ENCODE data around the gene FAM131C. TPM values are rescaled to one million over a fixed set of nuclear protein-coding genes. Genes with fewer than 3 reads are reported as not detected.

The FAM131C gene
- total RNA-seq, 1 experiment from 2014 or later: 0.41 TPM

DNA sequence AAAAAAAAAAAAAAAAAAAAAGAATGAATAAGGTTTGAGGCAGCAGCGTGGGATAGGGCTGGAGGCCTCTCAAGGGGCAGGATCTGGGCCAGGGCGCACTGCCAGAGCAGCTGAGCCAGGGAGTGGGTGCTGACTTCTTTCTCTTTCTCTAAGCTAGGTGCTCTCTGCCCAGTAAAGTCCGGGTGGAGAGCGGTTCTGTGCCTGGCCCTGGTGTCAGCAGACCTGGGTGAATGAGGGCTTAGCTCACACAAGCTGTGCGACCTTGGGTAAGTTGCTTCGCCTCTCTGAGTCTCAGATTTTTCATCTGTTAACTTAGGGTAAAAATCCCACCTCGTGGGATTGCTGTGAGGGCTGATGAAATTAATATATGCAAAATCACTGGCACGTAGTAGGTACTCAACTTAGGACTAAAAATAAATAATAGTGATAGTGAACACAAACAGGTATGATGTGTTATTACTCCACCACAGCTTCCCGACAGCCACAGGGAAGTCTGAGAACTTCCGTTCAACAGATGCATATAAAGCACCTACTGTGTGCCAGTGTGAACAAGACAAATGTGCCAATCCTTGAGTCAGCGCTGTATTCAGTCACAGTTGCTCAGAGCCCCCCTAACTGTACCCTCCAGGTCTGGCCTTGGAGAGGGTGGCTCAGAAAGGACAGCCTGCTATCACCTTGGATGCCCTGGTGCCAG lies 2.0 kb upstream of the FAM131C start:
- ChIA-PET CTCF (interaction anchor here (0.7 kb wide), 1 partner anchor 531 kb away, joined by 4 read pairs; no protein-coding TSS in a partner anchor), POLR2A (interaction anchor here (0.5 kb wide), 1 partner anchor 125 kb away, joined by 3 read pairs; no protein-coding TSS in a partner anchor)
- no peaks in the 10 kb centered on the region for H3K9me3 ChIP-seq
- TF ChIP-seq CTCF (IDR thresholded peaks at IDR 0.05; ENCODE audit: insufficient read depth in 1 of 2, low read depth in 1 of 2, low read length in 1 of 2, severe bottlenecking in 1 of 2, unreplicated experiment in 1 of 2): no peak
- peaks cover 5% of the 10 kb centered on the region; the same call in 1 of the 2 replicates for H3K4me1 ChIP-seq
- no TSS peak for BruUV-seq (replicated peaks)
- H3K4me3 ChIP-seq (ENCODE audit: low read depth, low read length): no peak overlapping the region
- no peaks in the 10 kb centered on the region for H3K27me3 ChIP-seq (replicated peaks; ENCODE audit: control insufficient read depth, insufficient read depth, low read length)
- Mint-ChIP-seq H3K36me3 (ENCODE audit: insufficient read depth, unreplicated experiment) (no peaks in the 10 kb centered on the region), H3K9me3 (ENCODE audit: unreplicated experiment) (no peaks in the 10 kb centered on the region), H3K4me1 (ENCODE audit: low read depth, unreplicated experiment) (no peaks in the 10 kb centered on the region), H3K27ac (ENCODE audit: unreplicated experiment) (no peak overlapping the region), H3K4me3 (ENCODE audit: unreplicated experiment) (no peak overlapping the region), H3K27me3 (ENCODE audit: insufficient read depth, unreplicated experiment) (no peaks in the 10 kb centered on the region)
- no peak for DNase-seq
- H3K36me3 ChIP-seq (ENCODE audit: control insufficient read depth, insufficient read depth, low read length): no peaks in the 10 kb centered on the region
- intact Hi-C loops (cut with micrococcal nuclease; ENCODE audit: unreplicated experiment): loop anchor here (10.0 kb wide), 1 partner anchor 289 kb away; the partner anchor contains the start of gene SZRD1

GRCh38 chr1:16074217-16074616 lies 766 bp upstream of the FAM131C start:
- H3K4me3 ChIP-seq (ENCODE audit: low read depth, low read length): peak overlapping the region; percentile 42; the same call in 1 of the 2 replicates
- no peak for TF ChIP-seq CTCF (IDR thresholded peaks at IDR 0.05; ENCODE audit: insufficient read depth in 1 of 2, low read depth in 1 of 2, low read length in 1 of 2, severe bottlenecking in 1 of 2, unreplicated experiment in 1 of 2)
- no peaks in the 10 kb centered on the region for H3K36me3 ChIP-seq (ENCODE audit: control insufficient read depth, insufficient read depth, low read length)
- Mint-ChIP-seq H3K4me1 (ENCODE audit: low read depth, unreplicated experiment) (no peaks in the 10 kb centered on the region), H3K27me3 (ENCODE audit: insufficient read depth, unreplicated experiment) (no peaks in the 10 kb centered on the region), H3K27ac (ENCODE audit: unreplicated experiment) (no peak overlapping the region), H3K36me3 (ENCODE audit: insufficient read depth, unreplicated experiment) (no peaks in the 10 kb centered on the region), H3K9me3 (ENCODE audit: unreplicated experiment) (no peaks in the 10 kb centered on the region), H3K4me3 (ENCODE audit: unreplicated experiment) (peak overlapping the region; percentile 67)
- no peak for DNase-seq
- POLR2A ChIA-PET: no interaction called here
- CTCF ChIA-PET: interaction anchor here (1.4 to 2.2 kb wide), 3 partner anchors 8 to 143 kb away, joined by 4 to 9 read pairs (median 6); no protein-coding TSS in a partner anchor
- no peaks in the 10 kb centered on the region for H3K9me3 ChIP-seq
- intact Hi-C loops (cut with micrococcal nuclease; ENCODE audit: unreplicated experiment): loop anchor here (10.0 kb wide), 1 partner anchor 291 kb away; the partner anchor contains the start of gene SZRD1
- H3K27me3 ChIP-seq (replicated peaks; ENCODE audit: control insufficient read depth, insufficient read depth, low read length): no peaks in the 10 kb centered on the region
- BruUV-seq (replicated peaks): no TSS peak
- H3K4me1 ChIP-seq: peaks cover 2% of the 10 kb centered on the region; the same call in 1 of the 2 replicates

- H3K9me3 Mint-ChIP-seq (ENCODE audit: unreplicated experiment): no peaks in the 10 kb centered on the region
- CTCF ChIA-PET: interaction anchor here (0.6 to 2.2 kb wide), 12 partner anchors 10 to 405 kb away, joined by 3 to 10 read pairs (median 4); no protein-coding TSS in a partner anchor
These were observed 601 bp downstream of the FAM131C start for GRCh38 chr1:16072616-16073484.

More at GRCh38 chr1:16072616-16073484, 601 bp downstream of the FAM131C start:
- Mint-ChIP-seq H3K4me1 (ENCODE audit: low read depth, unreplicated experiment) (no peaks in the 10 kb centered on the region), H3K4me3 (ENCODE audit: unreplicated experiment) (peak overlapping the region; percentile 67), H3K36me3 (ENCODE audit: insufficient read depth, unreplicated experiment) (no peaks in the 10 kb centered on the region), H3K27me3 (ENCODE audit: insufficient read depth, unreplicated experiment) (no peaks in the 10 kb centered on the region), H3K27ac (ENCODE audit: unreplicated experiment) (no peak overlapping the region)
- BruUV-seq (replicated peaks): no TSS peak
- Histone ChIP-seq H3K9me3 (no peaks in the 10 kb centered on the region), H3K27me3 (replicated peaks; ENCODE audit: control insufficient read depth, insufficient read depth, low read length) (no peaks in the 10 kb centered on the region), H3K36me3 (ENCODE audit: control insufficient read depth, insufficient read depth, low read length) (no peaks in the 10 kb centered on the region), H3K4me1 (no peaks in the 10 kb centered on the region), H3K4me3 (ENCODE audit: low read depth, low read length) (peak overlapping the region; percentile 46)
- no peak for TF ChIP-seq CTCF (IDR thresholded peaks at IDR 0.05; ENCODE audit: insufficient read depth in 1 of 2, low read depth in 1 of 2, low read length in 1 of 2, severe bottlenecking in 1 of 2, unreplicated experiment in 1 of 2)
- peak in 1 of 2 experiments; percentile 21 for DNase-seq
- intact Hi-C loops (cut with micrococcal nuclease; ENCODE audit: unreplicated experiment): loop anchor here (10.0 kb wide), 1 partner anchor 292 kb away; the partner anchor contains the start of gene SZRD1
- POLR2A ChIA-PET: no interaction called here

All from Caco-2 (cell line).